GM15510 (cell line): ENCODE measurements around the gene SUZ12.

Experiments
- POLR2A ChIP-seq: IDR thresholded peaks from 3 replicates; pipeline ENCODE4 v1.6.1; 2011; ENCODE audit warnings: borderline replicate concordance; ENCODE audit not compliant: insufficient read length; ENCODE audit errors: extremely low read depth

The SUZ12 gene

DNA sequence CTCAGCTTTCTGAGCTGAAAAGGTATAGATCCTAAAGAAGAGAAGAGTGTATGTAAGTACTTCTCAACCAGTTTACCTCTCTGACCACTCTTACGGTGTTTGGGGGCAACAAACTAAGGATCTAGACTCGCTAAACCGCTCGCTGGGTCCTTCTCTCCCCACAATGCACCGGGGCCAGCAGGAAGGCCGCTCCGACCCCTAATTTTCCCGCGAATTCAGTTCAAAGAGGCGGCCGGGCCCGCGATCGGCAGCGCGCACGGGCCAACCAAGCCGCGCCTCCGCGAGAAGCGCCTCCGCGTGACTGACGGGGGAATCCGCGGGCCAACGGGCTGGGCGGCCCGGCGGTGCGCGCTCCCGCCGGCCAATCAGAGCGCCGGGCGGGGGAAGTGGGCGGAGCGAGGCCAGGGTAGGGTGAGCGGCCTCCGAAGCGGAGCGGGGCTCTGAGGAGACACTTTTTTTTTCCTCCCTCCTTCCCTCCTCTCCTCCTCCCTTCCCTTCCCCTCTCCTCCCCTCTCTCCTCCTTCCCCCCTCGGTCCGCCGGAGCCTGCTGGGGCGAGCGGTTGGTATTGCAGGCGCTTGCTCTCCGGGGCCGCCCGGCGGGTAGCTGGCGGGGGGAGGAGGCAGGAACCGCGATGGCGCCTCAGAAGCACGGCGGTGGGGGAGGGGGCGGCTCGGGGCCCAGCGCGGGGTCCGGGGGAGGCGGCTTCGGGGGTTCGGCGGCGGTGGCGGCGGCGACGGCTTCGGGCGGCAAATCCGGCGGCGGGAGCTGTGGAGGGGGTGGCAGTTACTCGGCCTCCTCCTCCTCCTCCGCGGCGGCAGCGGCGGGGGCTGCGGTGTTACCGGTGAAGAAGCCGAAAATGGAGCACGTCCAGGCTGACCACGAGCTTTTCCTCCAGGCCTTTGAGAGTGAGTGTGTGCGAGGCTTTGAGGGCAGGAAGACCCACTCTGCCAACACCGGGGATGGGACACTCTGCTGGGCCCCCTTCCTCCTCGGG, at the start of gene SUZ12:
Gene SUZ12, plus strand, starts transcription at position 393 of the 995 bp plus-strand sequence. Its CDS starts 240 bp downstream, at position 633.
- TF ChIP-seq POLR2A = peak; percentile 73

- no peak for TF ChIP-seq POLR2A
Measured at GRCh38 chr17:31888124-31888523, 48.7 kb upstream of the SUZ12 start.

DNA sequence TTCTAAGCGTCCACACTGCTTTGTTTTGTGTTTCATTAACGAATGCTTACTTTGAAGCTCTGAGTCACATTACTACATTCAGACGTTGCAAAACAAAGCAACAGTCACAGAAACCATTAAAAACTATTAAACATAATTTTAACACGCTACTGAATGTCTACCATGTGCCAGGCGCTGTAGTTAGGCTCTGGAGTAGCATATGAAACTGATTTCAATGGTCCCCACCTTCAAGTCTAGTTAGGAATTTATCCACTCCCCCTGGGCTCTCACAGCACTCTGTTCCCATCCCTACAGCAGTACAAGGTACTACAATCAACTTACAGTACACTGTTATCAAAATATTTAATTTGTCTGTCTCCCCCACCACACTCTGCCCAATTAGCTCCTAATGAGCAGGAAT, 35.9 kb upstream of the SUZ12 start:
- no peak for TF ChIP-seq POLR2A

- TF ChIP-seq POLR2A = no peak
Measured at GRCh38 chr17:31902693-31903092, 34.1 kb upstream of the SUZ12 start.

DNA sequence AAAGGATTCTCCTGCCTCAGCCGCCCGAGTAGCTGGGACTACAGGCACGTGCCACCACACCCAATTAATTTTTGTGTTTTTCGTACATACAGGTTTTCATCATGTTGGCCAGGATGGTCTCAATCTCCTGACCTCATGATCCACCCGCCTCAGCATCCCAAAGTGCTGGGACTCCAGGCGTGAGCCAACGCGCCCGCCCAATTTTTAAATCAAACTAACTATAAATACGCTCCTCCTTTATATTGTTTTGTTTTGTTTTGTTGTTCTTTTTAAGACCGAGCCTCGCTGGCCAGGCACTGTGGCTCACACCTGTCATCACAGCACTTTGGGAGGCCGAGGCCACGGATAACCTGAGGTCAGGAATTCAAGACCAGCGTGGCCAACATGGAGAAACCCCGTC, 33.4 kb upstream of the SUZ12 start:
- TF ChIP-seq POLR2A = no peak

GRCh38 chr17:31907342-31907962, 29.4 kb upstream of the SUZ12 start:
- no peak for TF ChIP-seq POLR2A

DNA sequence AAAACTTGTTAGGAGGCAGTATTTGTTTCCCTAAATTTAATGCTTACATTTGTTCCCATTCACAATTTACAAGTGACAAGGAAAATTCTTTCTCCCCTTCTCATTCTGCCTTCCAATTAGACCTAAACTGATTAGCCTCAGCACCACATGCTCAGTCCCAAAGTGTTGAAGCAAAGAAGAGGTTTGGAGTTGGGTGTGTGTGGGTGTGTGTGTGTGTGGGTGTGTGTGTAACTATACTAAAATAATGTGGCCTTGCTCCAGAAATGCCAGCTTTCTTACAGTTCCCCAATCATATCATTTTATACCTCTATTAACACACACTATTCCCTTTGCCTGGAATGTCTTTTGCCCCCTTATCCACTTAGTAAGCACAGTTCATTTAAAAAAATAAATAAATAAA, 28.4 kb upstream of the SUZ12 start:
- no peak for TF ChIP-seq POLR2A

DNA sequence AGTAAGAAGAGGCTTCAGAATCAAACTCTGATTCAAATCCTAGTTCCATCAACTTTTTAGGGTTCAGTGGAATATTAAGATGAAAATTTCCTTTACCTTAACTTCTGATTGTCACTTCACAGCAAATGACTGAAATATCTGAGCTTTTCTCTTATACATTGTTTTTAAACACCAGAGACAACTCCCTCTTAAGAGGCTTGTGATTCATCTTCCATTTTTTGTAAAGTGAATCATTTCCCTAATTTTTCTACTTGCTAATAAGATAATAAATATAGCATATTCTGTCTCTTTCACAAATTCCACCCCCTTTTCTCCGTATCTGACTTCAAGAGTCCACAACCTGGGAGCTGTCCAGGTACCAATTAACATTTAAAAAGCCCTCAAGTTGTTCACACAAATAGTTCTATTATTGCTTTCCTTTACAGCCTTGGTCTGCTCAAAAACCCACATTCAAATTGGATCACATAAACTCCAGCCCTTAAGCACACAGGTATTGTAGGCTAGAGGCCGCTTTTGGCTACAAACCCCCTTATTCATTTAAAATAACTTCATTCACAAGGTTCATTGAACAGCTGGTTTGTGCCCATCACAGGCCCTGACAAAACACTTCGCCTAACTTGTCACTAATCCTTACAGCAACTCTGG, 21.2 kb upstream of the SUZ12 start:
- TF ChIP-seq POLR2A = no peak

GRCh38 chr17:31916491-31917064, 20.2 kb upstream of the SUZ12 start:
- no peak for TF ChIP-seq POLR2A

GRCh38 chr17:31917065-31917529, 19.7 kb upstream of the SUZ12 start:
- TF ChIP-seq POLR2A = no peak

GRCh38 chr17:31918701-31919128, 18.1 kb upstream of the SUZ12 start:
- TF ChIP-seq POLR2A = no peak

DNA sequence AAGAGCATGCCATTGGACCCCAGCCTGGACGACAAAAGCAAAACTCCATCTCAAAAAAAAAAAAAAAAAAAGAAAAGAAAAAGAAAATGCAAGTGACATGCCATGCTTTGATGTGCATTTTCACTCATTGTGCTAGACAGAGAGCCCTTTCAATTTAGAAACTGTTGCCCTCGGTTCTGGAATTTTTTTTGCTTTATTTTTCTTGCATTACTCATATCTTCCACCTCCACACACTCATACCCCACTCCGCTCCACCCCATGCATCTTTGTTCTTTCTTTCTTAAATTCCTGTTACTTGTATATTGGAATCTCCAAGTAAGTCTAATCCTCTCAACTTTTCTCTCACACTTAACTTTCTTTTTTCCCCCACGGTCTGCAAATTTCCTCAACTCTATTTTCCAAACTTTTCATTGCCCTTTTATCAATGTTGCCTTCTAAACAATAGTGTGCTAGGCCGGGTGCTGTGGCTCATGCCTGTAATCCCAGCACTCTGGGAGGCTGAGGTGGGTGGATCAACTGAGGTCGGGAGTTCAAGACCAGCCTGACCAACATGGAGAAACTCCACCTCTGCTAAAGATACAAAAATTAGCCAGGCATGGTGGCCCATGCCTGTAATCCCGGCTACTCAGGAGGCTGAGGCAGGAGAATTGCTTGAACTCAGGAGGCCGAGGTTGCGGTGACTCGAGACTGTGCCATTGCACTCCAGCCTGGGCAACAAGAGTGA, 16.8 kb upstream of the SUZ12 start:
- TF ChIP-seq POLR2A = no peak

GRCh38 chr17:31926100-31926729, 10.6 kb upstream of the SUZ12 start:
- no peak for TF ChIP-seq POLR2A

DNA sequence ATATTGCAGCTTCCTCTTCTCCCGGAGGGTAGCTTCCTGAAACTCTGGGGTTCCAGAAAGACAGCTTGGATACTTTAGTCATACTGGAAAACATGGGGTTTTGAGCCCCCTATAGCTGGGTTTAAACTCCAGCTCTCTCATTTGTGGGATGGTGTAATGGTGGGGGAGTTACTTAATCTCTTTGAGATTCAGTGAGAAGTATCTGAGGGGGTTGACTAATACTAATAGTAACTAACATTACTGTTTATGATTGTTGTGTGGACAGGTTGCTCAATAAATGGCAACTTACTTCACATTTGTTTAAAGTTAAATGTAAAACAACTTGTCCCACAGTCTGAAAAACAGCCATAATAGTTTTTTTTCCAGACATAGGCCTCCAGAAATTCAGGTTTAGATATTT, 5.1 kb upstream of the SUZ12 start:
- TF ChIP-seq POLR2A = no peak
